Esophagus squamous epithelium (tissue), 4 donors: ENCODE measurements around the gene LIX1.

ENCODE experiments used
- CTCF ChIP-seq, 6 experiments: fragments of 450-650 bp in 4 of 6; fragments of 200-600 bp in 2 of 6; sonication (generic) in 2 of 6; IDR thresholded peaks; one replicate each; pipeline ENCODE4 v1.5.1; 2016 to 2019; ENCODE audit warnings: antibody characterized with exemption in 6 of 6, mild to moderate bottlenecking in 4 of 6, moderate library complexity in 4 of 6
- POLR2A ChIP-seq, 4 donors: fragments of 450-650 bp; IDR thresholded peaks; one replicate each; pipeline ENCODE4 v1.6.1; 2017; ENCODE audit warnings: antibody characterized with exemption in 4 of 4, mild to moderate bottlenecking in 4 of 4, moderate library complexity in 3 of 4

- TF ChIP-seq CTCF (IDR thresholded peaks at IDR 0.05), result no peak
- TF ChIP-seq POLR2A (IDR thresholded peaks at IDR 0.05), result no peak
Observed at GRCh38 chr5:97089149-97089801, 53.1 kb downstream of the LIX1 start.
